GM12892 (cell line): ENCODE results near the gene MORC2.

Experiments used
- POLR2A ChIP-seq: IDR thresholded peaks from 2 replicates; pipeline ENCODE4 v1.6.1; 2011; ENCODE audit warnings: low read depth, low read length, control low read depth
- POLR2AphosphoS5 ChIP-seq: IDR thresholded peaks from 2 replicates; pipeline ENCODE4 v1.6.1; 2011; ENCODE audit warnings: low read depth, low read length, control low read depth
- TAF1 ChIP-seq: IDR thresholded peaks from 2 replicates; pipeline ENCODE4 v1.6.1; 2011; ENCODE audit warnings: low read depth, mild to moderate bottlenecking, control low read depth, low read length, borderline replicate concordance

- TF ChIP-seq POLR2AphosphoS5 (no peak), POLR2A (no peak), TAF1 (no peak)
Measured at GRCh38 chr22:30926706-30927105, 41.9 kb downstream of the MORC2 start.
